ENCODE measurements around the gene LSM4.

LSM4 gene

DNA sequence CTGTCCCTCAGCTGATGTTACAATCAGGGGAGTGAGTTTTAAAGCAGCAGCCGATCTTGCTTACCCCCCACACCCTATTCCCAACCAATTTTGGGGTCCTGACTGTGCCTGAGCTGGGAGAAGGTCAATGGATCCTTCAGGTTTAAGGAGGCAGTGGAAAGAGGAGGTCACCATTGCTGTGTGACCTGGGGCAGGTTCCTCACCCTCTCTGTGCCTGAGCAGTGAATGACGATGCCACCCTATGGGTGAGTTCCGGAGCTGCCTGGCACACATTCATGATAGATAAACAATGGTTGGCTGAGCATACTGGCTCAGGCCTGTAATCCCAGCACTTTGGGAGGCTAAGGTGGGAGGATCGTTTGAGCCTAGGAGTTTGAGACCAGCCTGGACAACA lies 21.2 kb downstream of the LSM4 start:
- Mint-ChIP-seq H3K9me3 (no peaks in the 10 kb centered on the region), H3K27ac (no peak overlapping the region), H3K36me3 (ENCODE audit: low read depth) (peaks cover 3% of the 10 kb centered on the region), H3K4me1 (peaks cover 44% of the 10 kb centered on the region), H3K4me3 (no peak overlapping the region), H3K27me3 (ENCODE audit: low read depth, poor library complexity) (peaks cover 5% of the 10 kb centered on the region)
- DNase-seq, result no peak
- TF ChIP-seq, protein P1, sequence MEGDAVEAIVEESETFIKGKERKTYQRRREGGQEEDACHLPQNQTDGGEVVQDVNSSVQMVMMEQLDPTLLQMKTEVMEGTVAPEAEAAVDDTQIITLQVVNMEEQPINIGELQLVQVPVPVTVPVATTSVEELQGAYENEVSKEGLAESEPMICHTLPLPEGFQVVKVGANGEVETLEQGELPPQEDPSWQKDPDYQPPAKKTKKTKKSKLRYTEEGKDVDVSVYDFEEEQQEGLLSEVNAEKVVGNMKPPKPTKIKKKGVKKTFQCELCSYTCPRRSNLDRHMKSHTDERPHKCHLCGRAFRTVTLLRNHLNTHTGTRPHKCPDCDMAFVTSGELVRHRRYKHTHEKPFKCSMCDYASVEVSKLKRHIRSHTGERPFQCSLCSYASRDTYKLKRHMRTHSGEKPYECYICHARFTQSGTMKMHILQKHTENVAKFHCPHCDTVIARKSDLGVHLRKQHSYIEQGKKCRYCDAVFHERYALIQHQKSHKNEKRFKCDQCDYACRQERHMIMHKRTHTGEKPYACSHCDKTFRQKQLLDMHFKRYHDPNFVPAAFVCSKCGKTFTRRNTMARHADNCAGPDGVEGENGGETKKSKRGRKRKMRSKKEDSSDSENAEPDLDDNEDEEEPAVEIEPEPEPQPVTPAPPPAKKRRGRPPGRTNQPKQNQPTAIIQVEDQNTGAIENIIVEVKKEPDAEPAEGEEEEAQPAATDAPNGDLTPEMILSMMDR (IDR thresholded peaks at IDR 0.05), result no peak

DNA sequence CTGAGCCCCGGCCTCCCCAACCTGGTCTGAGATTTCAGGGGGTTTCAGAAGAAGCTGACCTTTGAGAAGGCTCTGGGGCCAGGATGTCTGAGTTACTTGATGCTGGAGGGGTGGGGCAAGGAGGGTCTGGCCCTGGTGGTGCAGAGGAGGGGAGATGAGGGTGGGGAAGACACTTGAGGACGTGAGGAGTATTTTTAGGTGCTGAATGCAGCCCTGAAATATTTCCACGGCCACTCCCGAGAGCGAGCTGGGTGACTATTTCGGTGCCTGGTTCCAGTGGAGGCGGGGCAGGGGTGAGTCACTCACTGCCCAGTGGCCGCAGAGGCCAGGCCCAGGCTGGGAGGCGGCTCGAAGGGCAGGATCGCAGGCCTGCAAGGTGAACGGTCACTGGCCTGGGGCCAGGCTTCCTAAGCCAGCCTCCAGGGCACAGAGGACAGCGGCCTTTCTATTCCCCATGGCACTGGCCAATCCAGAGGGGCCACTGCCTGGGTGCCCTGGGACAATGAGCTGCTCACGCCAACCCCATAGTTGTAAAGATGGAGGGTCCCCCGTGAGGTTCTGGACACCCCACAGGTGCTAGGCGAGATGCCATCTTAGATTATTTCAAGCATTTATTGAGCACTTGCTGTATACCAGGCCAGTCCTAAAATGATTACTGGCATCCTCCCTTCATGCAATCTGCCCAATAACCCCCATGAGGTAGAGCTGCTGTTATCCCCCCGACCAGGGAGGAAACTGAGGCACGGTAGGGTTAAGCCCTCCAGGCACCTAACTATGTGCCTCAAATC lies 21.8 kb downstream of the LSM4 start:
- no peak overlapping the region for H3K27ac Mint-ChIP-seq
- no peak overlapping the region for H3K4me3 Mint-ChIP-seq
- H3K4me1 Mint-ChIP-seq, result peaks cover 38% of the 10 kb centered on the region
- no peaks in the 10 kb centered on the region for H3K36me3 Mint-ChIP-seq (ENCODE audit: low read depth)
- DNase-seq, result no peak
- TF ChIP-seq, protein P1 (IDR thresholded peaks at IDR 0.05), result no peak
- no peaks in the 10 kb centered on the region for H3K9me3 Mint-ChIP-seq
- H3K27me3 Mint-ChIP-seq (ENCODE audit: low read depth, poor library complexity), result peaks cover 5% of the 10 kb centered on the region

DNA sequence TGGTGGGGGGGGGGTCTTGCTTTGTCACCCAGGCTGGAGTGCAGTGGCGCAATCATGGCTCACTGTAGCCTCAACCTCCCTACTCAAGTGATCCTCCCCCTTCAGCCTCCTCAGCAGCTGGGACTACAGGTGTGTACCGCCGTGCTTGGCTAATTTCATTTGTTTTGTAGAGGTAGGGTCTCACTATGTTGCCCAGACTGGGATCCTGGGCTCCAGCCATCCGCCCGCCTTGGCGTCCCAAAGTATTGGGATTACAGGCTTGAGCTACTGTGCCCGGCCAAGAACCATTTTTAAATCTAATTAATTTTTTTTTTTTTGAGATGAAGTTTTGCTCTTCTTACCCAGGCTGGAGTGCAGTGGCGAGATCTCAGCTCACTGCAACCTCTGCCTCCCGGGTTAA lies 23.2 kb downstream of the LSM4 start:
- H3K4me1 Mint-ChIP-seq, result peaks cover 23% of the 10 kb centered on the region
- no peak overlapping the region for H3K27ac Mint-ChIP-seq
- no peaks in the 10 kb centered on the region for H3K36me3 Mint-ChIP-seq (ENCODE audit: low read depth)
- DNase-seq, result no peak
- peaks cover 5% of the 10 kb centered on the region for H3K27me3 Mint-ChIP-seq (ENCODE audit: low read depth, poor library complexity)
- TF ChIP-seq, protein P1 (IDR thresholded peaks at IDR 0.05), result no peak
- H3K9me3 Mint-ChIP-seq, result no peaks in the 10 kb centered on the region
- no peak overlapping the region for H3K4me3 Mint-ChIP-seq

DNA sequence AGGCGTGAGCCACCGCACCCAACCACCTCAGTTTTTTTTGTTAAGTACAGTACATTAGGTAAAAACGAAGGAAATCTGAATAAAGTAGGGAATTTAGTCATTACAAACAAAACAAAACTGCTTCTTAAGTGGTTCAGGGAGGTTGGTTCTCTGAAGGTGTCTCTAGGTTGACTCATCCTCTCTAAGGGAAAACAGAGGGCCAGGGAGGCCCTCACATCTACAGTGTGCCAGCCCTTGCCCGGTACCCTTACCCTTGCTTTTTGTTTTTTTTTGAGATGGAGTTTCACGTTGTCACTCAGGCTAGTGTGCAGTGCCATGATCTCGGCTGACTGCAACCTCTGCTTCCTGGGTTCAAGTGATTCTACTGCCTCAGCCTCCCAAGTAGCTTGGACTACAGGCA lies 24.3 kb downstream of the LSM4 start:
- H3K4me3 Mint-ChIP-seq, result no peak overlapping the region
- peaks cover 23% of the 10 kb centered on the region for H3K4me1 Mint-ChIP-seq
- no peak for DNase-seq
- H3K27me3 Mint-ChIP-seq (ENCODE audit: low read depth, poor library complexity), result peaks cover 5% of the 10 kb centered on the region
- no peaks in the 10 kb centered on the region for H3K9me3 Mint-ChIP-seq
- H3K36me3 Mint-ChIP-seq (ENCODE audit: low read depth), result no peaks in the 10 kb centered on the region
- no peak overlapping the region for H3K27ac Mint-ChIP-seq
- TF ChIP-seq, protein P1 (IDR thresholded peaks at IDR 0.05), result no peak

DNA sequence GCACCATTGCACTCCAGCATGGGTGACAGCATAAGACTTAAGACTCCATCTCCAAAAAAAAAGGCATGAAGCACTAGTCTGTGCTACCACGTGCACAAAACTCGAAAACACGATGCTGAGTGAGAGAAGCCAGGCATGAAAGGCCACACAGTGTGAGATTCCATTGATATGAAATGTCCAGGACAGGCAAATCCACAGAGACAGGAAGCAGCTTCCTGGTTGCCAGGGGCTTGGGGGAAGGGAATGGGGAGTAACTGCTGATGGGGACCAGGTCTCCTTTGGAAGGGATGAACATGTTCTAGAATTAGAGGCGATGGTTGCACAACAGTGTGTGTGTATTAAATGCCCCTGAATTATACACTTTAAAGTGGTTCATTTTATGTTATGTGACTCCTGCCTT lies 25.6 kb downstream of the LSM4 start:
- no peak for DNase-seq
- Mint-ChIP-seq H3K27ac (no peak overlapping the region), H3K36me3 (ENCODE audit: low read depth) (no peaks in the 10 kb centered on the region), H3K4me1 (peaks cover 26% of the 10 kb centered on the region), H3K9me3 (no peaks in the 10 kb centered on the region), H3K4me3 (no peak overlapping the region), H3K27me3 (ENCODE audit: low read depth, poor library complexity) (peaks cover 5% of the 10 kb centered on the region)
- TF ChIP-seq, protein P1 (IDR thresholded peaks at IDR 0.05), result no peak

DNA sequence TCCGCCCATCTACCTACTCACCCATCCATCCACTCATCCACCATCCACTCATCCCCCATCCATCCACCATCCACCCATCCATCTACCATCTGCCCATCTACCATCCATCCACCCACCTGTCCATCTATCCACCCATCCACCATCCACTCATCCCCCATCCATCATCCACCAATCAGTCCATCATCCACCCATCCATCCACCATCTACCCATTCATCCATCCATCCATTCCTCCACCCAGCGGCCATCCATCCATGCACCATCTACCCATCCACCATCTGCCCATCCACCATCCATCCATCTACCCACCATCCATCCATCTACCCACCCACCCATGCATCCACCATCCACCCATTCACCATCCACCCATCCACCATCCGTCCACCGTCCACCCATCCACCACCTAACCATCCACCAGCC lies 27.8 kb downstream of the LSM4 start:
- Mint-ChIP-seq H3K27ac (no peak overlapping the region), H3K4me3 (no peak overlapping the region)
- DNase-seq, result no peak

More for the DNA sequence above, 27.8 kb downstream of the LSM4 start:
- TF ChIP-seq, protein P1 (IDR thresholded peaks at IDR 0.05), result no peak
- no peaks in the 10 kb centered on the region for H3K9me3 Mint-ChIP-seq
- H3K4me1 Mint-ChIP-seq, result peaks cover 43% of the 10 kb centered on the region
- H3K36me3 Mint-ChIP-seq (ENCODE audit: low read depth), result no peaks in the 10 kb centered on the region
- H3K27me3 Mint-ChIP-seq (ENCODE audit: low read depth, poor library complexity), result peaks cover 5% of the 10 kb centered on the region
